GM18868 (cell line): ENCODE data around the gene DBI.
"Not testable (repeated sequence)": the region's sequence is repeated elsewhere in the genome, so short reads cannot be mapped to it uniquely, and the experiment has no call there.

Source experiments
- ATAC-seq: cut with Tn5 transposase; IDR thresholded peaks from one replicate; pipeline ENCODE4 v1.9.1; 2021; ENCODE audit warnings: mild to moderate bottlenecking, moderate library complexity; ENCODE audit not compliant: unreplicated experiment

Gene DBI

DNA sequence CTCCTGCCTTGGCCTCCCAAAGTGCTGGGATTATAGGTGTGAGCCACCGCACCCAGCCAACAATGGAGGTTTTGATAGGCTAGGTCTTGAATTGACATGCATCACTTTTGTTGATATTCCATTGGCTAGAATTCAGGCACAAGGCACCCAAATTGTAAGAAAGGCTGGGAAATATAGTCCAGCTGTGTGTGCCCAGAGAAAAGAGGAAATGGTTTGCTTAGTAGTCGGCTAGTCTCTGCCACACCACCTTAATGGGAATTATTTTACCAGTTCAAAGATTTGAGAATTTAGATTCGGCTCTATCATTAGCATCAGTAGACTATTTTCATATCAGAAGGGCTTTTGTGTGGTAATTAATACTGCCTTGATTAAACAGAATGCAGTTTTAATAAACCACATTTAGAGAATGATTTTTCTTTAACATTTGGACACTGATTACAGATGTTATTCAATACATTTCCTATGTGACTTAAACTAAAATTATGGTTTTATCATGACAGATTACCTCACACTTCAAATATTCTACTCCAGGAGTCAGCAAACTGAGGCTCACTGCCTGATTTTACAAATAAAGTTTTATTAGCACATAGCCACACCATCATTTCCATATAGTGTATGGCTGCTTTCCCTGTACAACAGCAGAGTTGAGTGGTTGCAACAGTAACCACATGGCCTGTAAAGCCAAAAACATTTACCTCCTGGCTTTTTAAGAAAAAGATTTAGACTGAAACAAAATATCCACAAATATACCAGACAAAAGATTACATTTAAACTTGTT is 27.4 kb downstream of the DBI start:
- no peak for ATAC-seq

DNA sequence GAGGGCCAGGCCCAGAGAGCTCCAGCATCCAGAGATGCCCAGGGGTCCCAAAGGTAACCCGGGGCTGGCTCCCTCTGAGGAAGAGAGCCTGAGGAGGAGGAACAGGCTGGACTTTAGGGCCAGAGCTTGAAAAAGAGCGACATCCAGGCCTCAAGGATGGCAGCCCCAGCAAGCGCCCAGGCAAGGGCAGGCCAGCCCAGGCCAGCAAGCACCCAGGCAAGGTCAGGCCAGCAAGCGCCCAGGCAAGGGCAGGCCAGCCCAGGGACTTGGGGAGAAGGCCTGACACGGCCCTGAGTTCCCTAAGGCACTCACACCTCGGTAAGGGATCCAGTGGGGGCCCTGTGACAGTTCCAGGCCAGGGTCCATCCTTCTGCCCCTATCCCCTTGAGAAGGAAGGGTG is 30.4 kb downstream of the DBI start:
- ATAC-seq = no peak

- no peak for ATAC-seq
Observed at GRCh38 chr2:119402106-119402505, 35.3 kb downstream of the DBI start.

GRCh38 chr2:119402645-119403560 is 36.1 kb downstream of the DBI start:
- ATAC-seq = no peak

- ATAC-seq = not testable (repeated sequence)
Observed at GRCh38 chr2:119403618-119404017, 36.8 kb downstream of the DBI start.

- no peak for ATAC-seq
Observed at GRCh38 chr2:119405151-119405550, 38.4 kb downstream of the DBI start.

- ATAC-seq = peak; percentile 62
Observed at GRCh38 chr2:119407430-119408220, 40.8 kb downstream of the DBI start.

- no peak for ATAC-seq
Observed at GRCh38 chr2:119408221-119408619, 41.4 kb downstream of the DBI start.

DNA sequence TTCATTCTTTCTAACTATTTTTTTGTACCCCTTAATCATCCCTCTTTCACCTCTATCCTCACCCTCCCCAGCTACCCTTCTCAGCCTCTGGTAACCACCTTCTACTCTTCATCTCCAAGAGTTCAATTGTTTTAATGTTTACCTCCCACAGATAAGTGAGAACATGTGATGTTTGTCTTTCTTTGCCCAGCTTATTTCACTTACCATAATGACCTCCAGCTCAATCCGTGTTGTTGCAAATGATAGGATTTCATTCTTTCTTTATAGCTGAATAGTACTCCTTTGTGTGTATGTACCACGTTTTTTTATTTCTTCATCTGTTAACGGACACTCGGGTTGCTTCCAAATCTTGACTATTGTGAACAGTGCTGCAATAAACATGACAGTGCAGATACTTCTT is 42.7 kb downstream of the DBI start:
- no peak for ATAC-seq

DNA sequence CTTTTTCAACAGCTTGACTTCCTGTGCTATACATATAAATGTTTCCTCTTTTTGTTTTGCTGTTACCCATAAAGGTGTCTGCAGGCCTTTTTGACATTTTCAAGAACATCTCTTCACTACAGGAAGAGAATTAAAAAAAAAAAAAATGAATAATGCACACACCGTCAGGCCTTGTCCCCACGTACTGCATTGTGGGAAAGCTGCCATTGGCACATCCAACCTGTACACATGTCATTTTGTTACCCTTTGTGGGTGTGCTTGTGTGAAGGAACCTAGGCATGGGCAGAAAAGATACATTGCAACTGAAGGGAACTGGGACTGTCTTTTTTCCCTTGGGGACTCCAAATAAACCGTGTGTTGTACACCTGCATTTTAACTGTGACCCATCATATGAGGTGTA is 48.1 kb downstream of the DBI start:
- no peak for ATAC-seq

- ATAC-seq = no peak
Observed at GRCh38 chr2:119415630-119416029, 48.9 kb downstream of the DBI start.

DNA sequence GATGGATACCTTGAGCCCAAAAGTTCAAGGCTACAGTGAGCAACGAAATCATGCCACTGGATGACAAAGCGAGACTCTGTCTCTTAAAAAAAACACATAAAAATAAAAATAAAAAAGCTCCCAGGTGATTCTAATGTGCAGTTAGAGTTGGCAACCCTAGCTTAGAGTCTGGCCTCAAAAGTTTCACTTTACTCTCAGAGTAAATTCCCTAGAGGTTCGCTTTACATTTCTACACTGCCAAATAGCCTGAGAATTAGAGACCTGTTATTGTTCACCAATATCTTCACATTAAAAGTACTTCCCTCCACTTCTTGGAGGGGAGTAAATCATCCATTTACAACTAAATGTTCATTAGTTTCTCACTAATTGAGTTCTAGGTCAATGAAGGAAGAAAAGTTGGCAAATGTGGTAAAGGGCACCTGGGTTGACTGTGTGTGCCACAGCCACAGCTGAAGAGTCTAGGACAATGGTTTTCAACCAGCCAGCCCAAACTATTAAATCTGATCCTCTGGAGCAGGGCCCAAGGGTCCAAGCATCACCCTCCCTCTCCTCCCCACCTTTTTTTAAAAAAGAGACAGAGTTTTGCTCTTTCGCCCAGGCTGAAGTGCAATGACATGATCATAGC is 49.6 kb downstream of the DBI start:
- peak; percentile 64 for ATAC-seq

DNA sequence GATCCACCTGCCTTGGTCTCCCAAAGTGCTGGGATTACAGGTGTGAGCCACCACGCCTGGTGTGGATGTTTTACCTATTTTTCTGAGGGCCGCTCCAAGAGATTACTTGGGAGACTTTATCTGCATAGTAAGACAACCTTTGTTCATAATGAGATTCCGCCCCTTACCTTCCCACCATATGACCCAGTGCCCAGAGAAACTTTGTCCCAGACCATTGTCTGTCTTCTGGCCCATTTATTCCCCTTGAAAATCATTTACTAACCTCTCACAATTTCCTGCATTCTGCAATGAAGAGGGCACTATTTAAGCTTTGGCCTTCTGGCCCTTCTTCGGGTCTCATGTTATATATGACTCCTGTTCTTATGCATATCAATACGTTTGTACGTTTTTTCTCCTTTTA is 51.1 kb downstream of the DBI start:
- no peak for ATAC-seq

GRCh38 chr2:119419065-119419464 is 52.3 kb downstream of the DBI start:
- no peak for ATAC-seq

DNA sequence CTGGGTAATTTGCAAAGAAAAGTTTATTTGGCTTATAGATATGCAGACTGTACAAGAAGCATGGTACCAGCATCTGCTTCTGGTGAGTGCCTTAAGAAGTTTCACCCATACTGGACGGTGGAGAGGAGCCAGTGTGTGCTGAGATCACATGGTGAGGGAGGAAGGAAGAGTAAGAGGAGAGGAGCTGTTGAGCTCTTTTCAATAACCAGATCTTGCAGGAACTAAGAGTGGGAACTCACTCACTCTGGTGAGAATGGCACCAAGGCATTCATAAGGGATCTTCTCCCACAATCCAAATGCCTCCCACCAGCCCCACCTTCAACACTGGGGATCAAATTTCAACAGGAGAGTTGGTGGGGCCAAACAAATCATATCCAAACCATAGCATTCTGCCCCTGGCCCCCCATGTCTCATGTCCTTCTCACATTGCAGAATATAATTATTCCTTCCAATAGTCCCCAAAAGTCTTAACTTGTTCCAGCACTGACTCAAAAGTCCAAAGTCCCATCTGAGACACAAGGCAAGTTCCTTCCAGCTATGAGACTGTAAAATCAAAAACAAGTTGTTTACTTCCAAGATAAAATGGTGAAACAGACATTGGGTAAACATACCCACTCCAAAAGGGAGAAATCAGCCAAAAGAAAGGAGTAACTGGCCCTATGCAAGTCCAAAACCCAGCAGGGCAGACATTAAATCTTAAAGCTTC is 53.2 kb downstream of the DBI start:
- ATAC-seq = no peak

DNA sequence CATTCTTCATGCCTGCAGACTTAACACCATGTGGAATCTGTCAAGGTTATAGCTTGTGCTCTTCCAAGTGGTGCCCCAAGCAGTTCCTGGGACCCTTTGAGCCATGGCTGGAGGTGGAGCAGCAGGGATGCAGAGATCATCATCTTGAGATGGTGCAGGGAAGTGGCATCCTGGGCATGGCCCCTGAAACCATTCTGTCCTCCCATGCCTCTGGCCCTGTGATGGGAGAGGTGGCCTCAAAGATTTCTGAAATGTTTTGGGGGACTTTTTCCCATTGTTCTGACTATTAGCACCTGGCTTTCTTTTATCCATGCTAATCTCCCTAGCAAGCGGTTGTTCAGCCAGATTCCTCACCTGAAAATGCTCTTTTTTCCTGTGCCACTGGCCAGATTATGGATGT is 54.5 kb downstream of the DBI start:
- ATAC-seq = no peak

- ATAC-seq = no peak
Observed at GRCh38 chr2:119421741-119422140, 55.0 kb downstream of the DBI start.
